PC-3 (cell line): Measurements from ENCODE around the gene SLC3A2. TPM values are rescaled to one million over a fixed set of nuclear protein-coding genes. Genes with fewer than 3 reads are reported as not detected.
"Not testable (repeated sequence)": the region's sequence is repeated elsewhere in the genome, so short reads cannot be mapped to it uniquely, and the experiment has no call there.

Experiments
- ATAC-seq: fragments of 200-7000 bp; cut with Tn5 transposase; 2 replicates; pipeline ENCODE4 v1.9.1; 2020; ENCODE audit warnings: mild to moderate bottlenecking, moderate library complexity
- BruUV-seq: library from RNA; stranded (reverse); fragments of 400-500 nt; replicated peaks from 2 replicates; lab custom pipeline; 2021; lab: Mats Ljungman, UMichigan
- CTCF ChIA-PET: fragments of 300-600 bp; sonication (Branson Sonifier 250); formaldehyde crosslinking; loops from one replicate; lab custom pipeline; 2022; ENCODE audit warnings: antibody characterized with exemption; lab: Charles Lee
- POLR2A ChIA-PET: fragments of 300-600 bp; sonication (Branson Sonifier 250); formaldehyde crosslinking; loops from one replicate; lab custom pipeline; 2022; ENCODE audit warnings: antibody characterized with exemption; ENCODE audit not compliant: unreplicated experiment; lab: Charles Lee
- DNase-seq: peaks from one replicate; pipeline ENCODE4 v3.0.0-alpha.2; 2015
- H2AFZ ChIP-seq: fragments of 300-600 bp; sonication (generic); 2 replicates; pipeline ENCODE4 v1.6.0; 2016; ENCODE audit warnings: antibody characterized with exemption, low read length
- H3F3A ChIP-seq: fragments of 300-600 bp; sonication (generic); one replicate; pipeline ENCODE4 v1.6.0; 2017; ENCODE audit warnings: antibody characterized with exemption, low read length, control low read depth, mild to moderate bottlenecking; ENCODE audit not compliant: unreplicated experiment
- H3K27ac ChIP-seq: fragments of 300-600 bp; sonication (generic); 2 replicates; pipeline ENCODE4 v1.5.1; 2016; ENCODE audit warnings: mild to moderate bottlenecking, low read length
- H3K27me3 ChIP-seq: fragments of 300-600 bp; sonication (generic); 2 replicates; pipeline ENCODE4 v1.6.1; 2016; ENCODE audit warnings: low read length, mixed read lengths
- H3K36me3 ChIP-seq: fragments of 300-600 bp; sonication (generic); 2 replicates; pipeline ENCODE4 v1.6.1; 2016; ENCODE audit warnings: low read depth, mixed run types, low read length, mixed read lengths
- H3K4me1 ChIP-seq: fragments of 300-600 bp; sonication (generic); 2 replicates; pipeline ENCODE4 v1.5.1; 2016; ENCODE audit warnings: low read length; ENCODE audit not compliant: insufficient read depth
- H3K4me2 ChIP-seq: fragments of 300-600 bp; sonication (generic); 2 replicates; pipeline ENCODE4 v1.6.0; 2016; ENCODE audit warnings: low read length
- H3K4me3 ChIP-seq: fragments of 300-600 bp; sonication (generic); 2 replicates; pipeline ENCODE4 v1.5.1; 2016; ENCODE audit warnings: mild to moderate bottlenecking, low read length, mixed read lengths
- H3K79me2 ChIP-seq: fragments of 300-600 bp; sonication (generic); 2 replicates; pipeline ENCODE4 v1.6.1; 2017; ENCODE audit warnings: low read length, mixed read lengths
- H3K9ac ChIP-seq: fragments of 300-600 bp; sonication (generic); 2 replicates; pipeline ENCODE4 v1.6.0; 2016; ENCODE audit warnings: mild to moderate bottlenecking, low read length
- H3K9me2 ChIP-seq: fragments of 300-600 bp; sonication (generic); replicated peaks from 2 replicates; pipeline ENCODE4 v1.6.1; 2016; ENCODE audit warnings: mixed run types, low read length, mixed read lengths
- H3K9me3 ChIP-seq: fragments of 300-600 bp; sonication (generic); 2 replicates; pipeline ENCODE4 v1.6.1; 2016; ENCODE audit warnings: low read length, mixed read lengths
- H4K20me1 ChIP-seq: fragments of 300-600 bp; sonication (generic); 2 replicates; pipeline ENCODE4 v1.6.1; 2016; ENCODE audit warnings: low read length, mixed read lengths
- CTCF ChIP-seq: fragments of 300-600 bp; sonication (generic); conservative IDR thresholded peaks from 2 replicates; pipeline ENCODE4 v1.5.1; 2017; ENCODE audit warnings: antibody characterized with exemption, low read depth, mild to moderate bottlenecking, low read length
- EZH2 ChIP-seq: fragments of 300-600 bp; sonication (generic); IDR thresholded peaks from one replicate; pipeline ENCODE4 v1.6.1; 2017; ENCODE audit warnings: antibody characterized with exemption, mild to moderate bottlenecking, low read length; ENCODE audit not compliant: unreplicated experiment
- EZH2phosphoT487 ChIP-seq: fragments of 300-600 bp; sonication (generic); IDR thresholded peaks from 2 replicates; pipeline ENCODE4 v1.6.1; 2018; ENCODE audit warnings: mild to moderate bottlenecking, antibody characterized with exemption, low read length, borderline replicate concordance
- intact Hi-C: fragments of 100-400 bp; cut with micrococcal nuclease; formaldehyde crosslinking; loops from 2 replicates; pipeline ENCODE4 v1.9.0; 2023
- total RNA-seq: library from RNA; depleted of rRNA; stranded (reverse); fragments of >200 nt; gene quantifications from 2 replicates; pipeline ENCODE4 v1.2.3, GENCODE V29; 2014; rRNA removed

SLC3A2 gene
- total RNA-seq, 1 experiment from 2014 or later, result 243 TPM

DNA sequence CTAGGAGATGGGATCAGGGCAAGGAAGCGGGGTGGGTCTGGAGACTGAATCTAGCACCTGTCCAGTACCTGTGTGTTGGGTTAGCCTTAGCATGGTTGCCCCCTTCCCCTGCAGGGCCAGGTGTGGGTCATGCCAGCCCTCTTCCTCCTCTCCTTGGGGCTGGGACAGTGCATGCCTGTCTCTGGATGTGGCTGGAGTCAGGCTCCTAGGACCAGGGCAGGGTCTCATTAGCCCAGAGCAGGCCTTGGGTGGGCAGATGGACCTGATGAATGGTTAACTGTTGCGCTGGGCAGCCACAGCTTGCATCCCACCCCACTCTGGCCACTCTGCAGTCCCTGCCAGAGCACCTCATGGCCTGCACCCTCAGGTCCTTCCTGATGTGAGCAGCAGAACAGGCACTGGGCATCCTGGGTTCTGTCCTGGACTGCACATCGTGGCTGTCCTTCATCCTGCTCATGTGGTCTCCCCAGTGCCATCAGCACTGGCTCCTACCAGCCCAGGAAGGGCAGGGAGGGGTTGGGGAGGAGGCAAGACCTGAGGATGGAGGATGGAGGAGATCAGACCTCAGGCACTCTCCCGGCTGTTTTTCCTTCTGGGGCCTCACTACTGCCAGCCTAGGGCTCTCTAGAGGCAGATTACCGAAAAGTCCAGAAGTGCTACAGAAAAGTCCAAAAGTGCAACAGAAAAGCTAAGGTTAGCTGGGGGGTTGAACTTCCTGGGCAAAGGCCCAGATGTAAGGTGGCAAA is 53.2 kb downstream of the SLC3A2 start:
- POLR2A ChIA-PET, result no interaction called here
- intact Hi-C loops, result no loop called here
- Histone ChIP-seq H3K9me3 (no peaks in the 10 kb centered on the region), H3K4me2 (no peak overlapping the region), H3K9ac (no peak overlapping the region), H3K27me3 (peaks cover 7% of the 10 kb centered on the region), H3K79me2 (no peaks in the 10 kb centered on the region), H3F3A (no peaks in the 10 kb centered on the region), H3K4me1 (no peaks in the 10 kb centered on the region), H4K20me1 (no peaks in the 10 kb centered on the region), H3K27ac (no peak overlapping the region), H3K36me3 (no peaks in the 10 kb centered on the region), H3K4me3 (no peak overlapping the region), H3K9me2 (no peaks in the 10 kb centered on the region), H2AFZ (no peak overlapping the region)
- CTCF ChIA-PET, result no interaction called here
- no peak for ATAC-seq
- no peak for TF ChIP-seq CTCF
- no peak for TF ChIP-seq EZH2
- TF ChIP-seq EZH2phosphoT487, result no peak
- DNase-seq, result no peak
- no TSS peak for BruUV-seq

- peaks cover 11% of the 10 kb centered on the region for H3K27me3 ChIP-seq
- no peak overlapping the region for H3K27ac ChIP-seq
- no peak overlapping the region for H3K4me2 ChIP-seq
- TF ChIP-seq EZH2 (no peak), EZH2phosphoT487 (no peak), CTCF (no peak)
- no peaks in the 10 kb centered on the region for H3F3A ChIP-seq
- H3K79me2 ChIP-seq, result no peaks in the 10 kb centered on the region
- no peaks in the 10 kb centered on the region for H3K9me2 ChIP-seq
- DNase-seq (no peak), ATAC-seq (no peak)
- ChIA-PET POLR2A (no interaction called here), CTCF (no interaction called here)
- no peaks in the 10 kb centered on the region for H3K36me3 ChIP-seq
- H3K9me3 ChIP-seq, result no peaks in the 10 kb centered on the region
- no peak overlapping the region for H3K9ac ChIP-seq
- H3K4me3 ChIP-seq, result no peak overlapping the region
- intact Hi-C loops, result no loop called here
- no peaks in the 10 kb centered on the region for H3K4me1 ChIP-seq
- no peaks in the 10 kb centered on the region for H4K20me1 ChIP-seq
- no peak overlapping the region for H2AFZ ChIP-seq
- no TSS peak for BruUV-seq
These were observed 53.7 kb downstream of the SLC3A2 start for GRCh38 chr11:62934496-62934785.

DNA sequence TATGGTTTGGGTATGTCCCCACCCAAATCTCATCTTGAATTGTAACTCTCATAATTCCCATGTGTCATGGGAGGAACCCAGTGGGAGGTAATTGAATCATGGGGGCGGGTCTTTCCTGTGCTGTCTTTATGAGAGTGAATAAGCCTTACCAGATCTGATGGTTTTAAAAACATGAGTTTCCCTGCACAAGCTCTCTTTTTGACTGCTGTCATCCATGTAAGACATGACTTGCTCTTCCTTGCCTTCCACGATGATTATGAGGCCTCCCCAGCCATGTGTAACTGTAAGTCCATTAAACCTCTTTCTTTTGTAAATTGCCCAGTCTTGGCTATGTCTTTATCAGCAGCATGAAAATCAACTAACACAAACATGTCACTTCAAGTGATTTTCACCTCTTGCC is 56.8 kb downstream of the SLC3A2 start:
- ATAC-seq, H3K36me3 ChIP-seq, H3K4me1 ChIP-seq, intact Hi-C loops, H3K4me3 ChIP-seq, H3F3A ChIP-seq, H3K79me2 ChIP-seq, H3K9me2 ChIP-seq, H3K4me2 ChIP-seq, H3K9ac ChIP-seq, CTCF ChIA-PET, H3K9me3 ChIP-seq, DNase-seq, H4K20me1 ChIP-seq, BruUV-seq, H3K27ac ChIP-seq, H2AFZ ChIP-seq, POLR2A ChIA-PET: not testable (repeated sequence)
- H3K27me3 ChIP-seq, result peaks cover 39% of the 10 kb centered on the region

Other genes with a start within 250 kb of the SLC3A2 start
- 274 and 290 TPM in 2 replicates for gene GANAB, start 234.3 kb upstream of the SLC3A2 start, total RNA-seq
- gene INTS5, start 227.6 kb upstream of the SLC3A2 start, total RNA-seq, result 31.0 and 32.5 TPM in 2 replicates
- 236 and 302 TPM in 2 replicates for gene C11orf98, start 215.7 kb upstream of the SLC3A2 start, total RNA-seq
- 12.9 and 16.3 TPM in 2 replicates for gene CSKMT, start 215.6 kb upstream of the SLC3A2 start, total RNA-seq
- gene UQCC3, start 209.2 kb upstream of the SLC3A2 start, total RNA-seq, result 83.6 and 95.6 TPM in 2 replicates
- gene LBHD1, start 208.6 kb upstream of the SLC3A2 start, total RNA-seq, result 4.7 and 9.7 TPM in 2 replicates
- 190 and 311 TPM in 2 replicates for gene UBXN1, start 201.8 kb upstream of the SLC3A2 start, total RNA-seq
- 0.51 and 0.86 TPM in 2 replicates for gene LRRN4CL, start 191.4 kb upstream of the SLC3A2 start, total RNA-seq
- gene BSCL2, start 173.5 kb upstream of the SLC3A2 start, total RNA-seq, result 65.7 and 73.4 TPM in 2 replicates
- not detected in 2 replicates for gene GNG3, start 173.2 kb upstream of the SLC3A2 start, total RNA-seq
- gene HNRNPUL2, start 153.4 kb upstream of the SLC3A2 start, total RNA-seq, result 15.5 and 25.4 TPM in 2 replicates
- gene TTC9C, start 152.4 kb upstream of the SLC3A2 start, total RNA-seq, result 26.1 and 37.4 TPM in 2 replicates
- gene ZBTB3, start 126.7 kb upstream of the SLC3A2 start, total RNA-seq, result 2.2 and 3.3 TPM in 2 replicates
- gene POLR2G, start 119.3 kb upstream of the SLC3A2 start, total RNA-seq, result 208 and 230 TPM in 2 replicates
- gene TAF6L, start 109.5 kb upstream of the SLC3A2 start, total RNA-seq, result 40.2 and 43.9 TPM in 2 replicates
- 80.2 and 86.7 TPM in 2 replicates for gene TMEM179B, start 93.5 kb upstream of the SLC3A2 start, total RNA-seq
- gene TMEM223, start 88.9 kb upstream of the SLC3A2 start, total RNA-seq, result 37.5 and 49.6 TPM in 2 replicates
- 33.1 and 33.2 TPM in 2 replicates for gene NXF1, start 75.5 kb upstream of the SLC3A2 start, total RNA-seq
- 41.4 and 48.2 TPM in 2 replicates for gene STX5, start 48.8 kb upstream of the SLC3A2 start, total RNA-seq
- gene TEX54, start 48.1 kb upstream of the SLC3A2 start, total RNA-seq, result not detected in 2 replicates
- 217 and 222 TPM in 2 replicates for gene WDR74, start 41.3 kb upstream of the SLC3A2 start, total RNA-seq
- gene CHRM1, start 40.5 kb downstream of the SLC3A2 start, total RNA-seq, result not detected in 2 replicates
- not detected in 2 replicates for gene SLC22A6, start 104.1 kb downstream of the SLC3A2 start, total RNA-seq
- gene SLC22A8, start 134.9 kb downstream of the SLC3A2 start, total RNA-seq, result not detected in 2 replicates